ENCODE results near the gene GREM2. TPM values are rescaled to one million over a fixed set of nuclear protein-coding genes. Genes with fewer than 3 reads are reported as not detected.

The GREM2 gene
- total and polyA plus RNA-seq, 2 donors (not counting 3 experiments of a cell fraction or from before 2014, with no cell fraction given), result not detected

- TF ChIP-seq POLR2A (IDR thresholded peaks at IDR 0.05; ENCODE audit: low read depth, low read length) (no peak), EZH2 (IDR thresholded peaks at IDR 0.05; ENCODE audit: borderline replicate concordance, low read depth, low read length, severe bottlenecking) (no peak), FOS (IDR thresholded peaks at IDR 0.05; ENCODE audit: borderline replicate concordance, insufficient read depth, low read length) (no peak), GATA2 (IDR thresholded peaks at IDR 0.05; ENCODE audit: insufficient read depth, insufficient read length, low read depth, low read length) (no peak), JUN (IDR thresholded peaks at IDR 0.05; ENCODE audit: borderline replicate concordance, insufficient read depth, insufficient read length, low read depth) (no peak), MYC (IDR thresholded peaks at IDR 0.05; ENCODE audit: low read depth, low read length) (no peak), MAX (IDR thresholded peaks at IDR 0.05; ENCODE audit: insufficient read depth, insufficient read length) (no peak), POLR2AphosphoS5 (IDR thresholded peaks at IDR 0.05; ENCODE audit: insufficient read depth, low read depth, low read length) (no peak), CTCF (IDR thresholded peaks at IDR 0.05; ENCODE audit: extremely low read depth in 1 of 2, insufficient read depth in 1 of 2, low read depth in 1 of 2, low read length in 2 of 2) (no peak)
- H3K9me3 ChIP-seq (replicated peaks; ENCODE audit: control insufficient read depth, insufficient read depth, low read length), result no peaks in the 10 kb centered on the region
- H3K4me3 ChIP-seq (replicated peaks in 1 of 3; ENCODE audit: insufficient read depth in 1 of 3, low read depth in 1 of 3, low read length in 3 of 3), result no peak overlapping the region
- no peaks in the 10 kb centered on the region for H3K36me3 ChIP-seq (ENCODE audit: control insufficient read depth in 2 of 2, extremely low read depth in 1 of 2, insufficient read depth in 2 of 2, low read length in 2 of 2)
- no peak overlapping the region for H2AFZ ChIP-seq (ENCODE audit: low read depth, low read length)
- peaks cover 0 to 2% of the 10 kb centered on the region in 2 experiments for H3K27me3 ChIP-seq (ENCODE audit: control insufficient read depth in 2 of 2, insufficient read depth in 2 of 2, low read length in 2 of 2)
- H3K9me1 ChIP-seq (replicated peaks; ENCODE audit: control insufficient read depth, extremely low read depth, insufficient read depth, low read length), result no peaks in the 10 kb centered on the region
- no peak overlapping the region for H3K27ac ChIP-seq (ENCODE audit: insufficient read depth, low read depth, low read length)
- ChIA-PET POLR2A (no interaction called here), CTCF (no interaction called here)
- H3K4me1 ChIP-seq (ENCODE audit: control insufficient read depth, extremely low read depth, insufficient read depth, low read length), result no peaks in the 10 kb centered on the region
- H3K9ac ChIP-seq (replicated peaks; ENCODE audit: extremely low read depth, insufficient read depth, low read length), result no peak overlapping the region
- H4K20me1 ChIP-seq (replicated peaks; ENCODE audit: control insufficient read depth, extremely low read depth, insufficient read depth, low read length), result no peaks in the 10 kb centered on the region
- FAIRE-seq, result no peak
- BruUV-seq (replicated peaks), result no TSS peak
- H3K79me2 ChIP-seq (ENCODE audit: control insufficient read depth, insufficient read depth, low read length), result no peaks in the 10 kb centered on the region
- intact Hi-C loops (cut with micrococcal nuclease) (no loop called here), dilution Hi-C loops (cut with MboI; ENCODE audit: extremely low pct_ligation_motif_present, low sequenced_read_pairs) (no loop called here)
- no peak overlapping the region for H3K4me2 ChIP-seq (ENCODE audit: insufficient read depth, low read length)
- DNase-seq (ENCODE audit: low read depth, low spot score), result no peak
These were observed 3.2 kb downstream of the GREM2 start for GRCh38 chr1:240608707-240609106.
